ENCODE measurements around the gene POLR3K.

POLR3K gene

DNA sequence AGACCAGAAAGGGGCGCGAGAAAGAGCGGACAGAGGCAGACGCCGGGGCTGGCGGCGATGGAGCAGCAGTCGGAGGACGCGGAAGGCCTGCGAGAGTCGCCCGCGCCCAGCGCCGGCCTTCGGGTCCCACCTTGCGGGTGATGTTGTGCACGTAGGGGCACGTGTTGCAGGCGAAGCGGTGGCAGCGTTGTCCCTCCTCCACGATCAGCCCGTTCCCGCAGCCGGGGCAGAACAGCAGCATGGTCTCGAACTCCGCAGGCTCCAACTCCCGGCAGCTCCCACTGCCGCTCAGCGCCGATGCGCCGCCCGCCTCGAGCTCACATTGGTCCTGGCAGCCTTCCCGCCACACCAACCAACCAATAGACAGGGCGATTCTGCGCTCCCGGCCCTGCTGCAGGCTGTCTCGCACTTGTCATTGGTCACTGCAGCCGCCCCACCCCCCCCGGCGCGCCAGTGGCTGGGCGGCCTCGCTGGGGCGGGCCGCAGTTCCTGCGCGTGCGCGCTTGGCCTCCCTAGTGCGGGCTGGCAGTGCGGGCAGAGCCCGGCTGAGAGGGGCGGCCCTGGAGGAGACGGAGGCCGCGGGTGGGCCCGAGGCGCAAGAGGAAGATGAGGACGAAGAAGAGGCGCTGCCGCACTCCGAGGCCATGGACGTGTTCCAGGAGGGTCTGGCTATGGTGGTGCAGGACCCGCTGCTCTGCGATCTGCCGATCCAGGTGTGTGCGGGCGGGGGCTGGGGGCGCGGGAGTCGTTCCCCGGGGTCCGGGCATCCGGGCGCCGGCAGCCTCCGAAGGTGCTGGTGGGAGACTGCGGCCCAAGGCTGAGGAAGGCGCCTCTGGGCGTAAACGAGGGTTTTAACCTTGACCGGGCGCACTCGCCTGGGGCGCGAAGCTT lies at the start of gene POLR3K, which contains the start of gene SNRNP25:
Gene POLR3K, minus strand, starts transcription at position 263 of the 891 bp plus-strand sequence. Its CDS starts 22 bp downstream, at position 241.
Gene SNRNP25, plus strand, starts transcription at position 483 of the 891 bp plus-strand sequence. Its CDS starts 189 bp downstream, at position 672.
- DNase-seq (ENCODE audit: low spot score in 2 of 2) (peak; percentile 85 to 95), ATAC-seq (replicated peaks; ENCODE audit: extremely low read depth, poor library complexity, severe bottlenecking) (peak; percentile 99)
- no peaks in the 10 kb centered on the region for H3K9me3 Mint-ChIP-seq
- H3K36me3 Mint-ChIP-seq (ENCODE audit: insufficient read depth), result peaks cover 29% of the 10 kb centered on the region
- H3K4me3 Mint-ChIP-seq, result peak within 1 kb of the TSS; percentile 99
- H3K27ac Mint-ChIP-seq (ENCODE audit: low read depth), result peak within 1 kb of the TSS; percentile 95
- peaks cover 36% of the 10 kb centered on the region for H3K4me1 Mint-ChIP-seq
- no peaks in the 10 kb centered on the region for H3K27me3 Mint-ChIP-seq

DNA sequence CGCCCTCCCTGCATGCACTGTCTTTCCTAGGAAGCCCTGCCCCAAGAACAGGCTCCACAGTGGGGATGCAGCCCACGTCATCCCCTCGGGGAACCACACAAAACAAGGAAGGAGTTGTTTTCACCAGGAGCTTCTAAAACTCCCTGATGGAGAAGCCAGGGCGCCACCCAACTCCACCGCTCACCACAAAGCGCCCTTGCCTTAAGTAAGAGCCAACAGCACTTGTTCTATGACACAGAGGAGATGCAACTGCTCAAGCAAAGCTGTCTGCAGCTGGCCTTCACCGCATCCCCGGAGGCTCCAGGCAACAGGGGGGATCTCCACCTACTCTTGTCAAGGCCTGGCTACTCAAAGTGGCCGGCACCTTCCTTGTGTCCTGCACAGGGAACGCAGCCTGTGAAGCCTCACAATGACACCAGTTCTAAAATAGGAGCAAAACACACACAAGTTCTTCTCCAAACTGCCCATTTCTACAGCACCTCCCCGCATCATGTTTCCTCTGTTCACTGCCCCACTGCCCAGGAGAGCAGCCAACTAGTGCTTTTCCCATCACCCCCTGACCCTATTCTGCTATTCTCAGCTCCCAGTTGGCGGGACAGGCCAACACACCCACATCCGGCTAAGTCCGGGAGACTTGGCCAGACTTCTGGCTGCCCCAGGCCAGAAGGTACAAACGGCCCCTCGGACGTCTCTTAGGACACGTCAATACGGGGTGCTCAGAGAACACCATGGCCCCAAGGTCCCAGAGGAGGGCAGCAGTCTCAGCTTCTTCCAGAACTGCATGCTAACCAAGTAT lies 48.9 kb upstream of the POLR3K start:
- Mint-ChIP-seq H3K4me1 (peaks cover 4% of the 10 kb centered on the region), H3K4me3 (no peak overlapping the region), H3K36me3 (ENCODE audit: insufficient read depth) (peaks cover 6% of the 10 kb centered on the region), H3K27me3 (no peaks in the 10 kb centered on the region), H3K27ac (ENCODE audit: low read depth) (no peak overlapping the region), H3K9me3 (no peaks in the 10 kb centered on the region)
- no peak for ATAC-seq (replicated peaks; ENCODE audit: extremely low read depth, poor library complexity, severe bottlenecking)
- no peak for DNase-seq (ENCODE audit: low spot score in 2 of 2)

- Mint-ChIP-seq H3K9me3 (no peaks in the 10 kb centered on the region), H3K36me3 (ENCODE audit: insufficient read depth) (peaks cover 8% of the 10 kb centered on the region), H3K4me1 (peaks cover 10% of the 10 kb centered on the region), H3K4me3 (no peak overlapping the region), H3K27me3 (no peaks in the 10 kb centered on the region), H3K27ac (ENCODE audit: low read depth) (no peak overlapping the region)
- ATAC-seq (replicated peaks; ENCODE audit: extremely low read depth, poor library complexity, severe bottlenecking), result no peak
- DNase-seq (ENCODE audit: low spot score in 2 of 2), result no peak
These were observed 48.2 kb upstream of the POLR3K start for GRCh38 chr16:101586-101985.

- Mint-ChIP-seq H3K27ac (ENCODE audit: low read depth) (no peak overlapping the region), H3K4me3 (no peak overlapping the region), H3K36me3 (ENCODE audit: insufficient read depth) (peaks cover 8% of the 10 kb centered on the region), H3K27me3 (no peaks in the 10 kb centered on the region), H3K4me1 (peaks cover 10% of the 10 kb centered on the region), H3K9me3 (no peaks in the 10 kb centered on the region)
- DNase-seq (ENCODE audit: low spot score in 2 of 2) (no peak), ATAC-seq (replicated peaks; ENCODE audit: extremely low read depth, poor library complexity, severe bottlenecking) (no peak)
These were observed 47.6 kb upstream of the POLR3K start for GRCh38 chr16:100989-101388.

DNA sequence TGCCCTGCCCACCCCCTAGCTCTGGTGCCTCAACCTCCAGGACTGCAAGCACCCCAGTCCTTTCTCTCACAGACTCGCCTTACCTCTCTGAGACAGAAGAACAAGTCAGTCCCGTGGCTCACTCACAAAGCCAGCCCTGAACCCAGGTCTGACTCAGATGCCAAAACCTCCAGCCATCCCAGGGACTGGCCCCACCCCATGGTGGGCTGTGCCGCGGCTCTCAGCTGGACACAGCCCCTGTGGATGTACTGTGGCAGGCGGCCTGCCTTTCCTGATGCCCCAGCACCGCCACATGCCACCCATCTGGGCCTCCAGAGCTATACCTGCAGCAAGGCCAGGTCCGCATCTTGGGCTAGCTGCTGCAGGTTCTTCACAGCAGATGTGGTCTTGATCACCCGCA lies 44.4 kb upstream of the POLR3K start:
- Mint-ChIP-seq H3K9me3 (no peaks in the 10 kb centered on the region), H3K27me3 (no peaks in the 10 kb centered on the region), H3K27ac (ENCODE audit: low read depth) (peak overlapping the region; percentile 49), H3K4me1 (peaks cover 10% of the 10 kb centered on the region), H3K36me3 (ENCODE audit: insufficient read depth) (peaks cover 8% of the 10 kb centered on the region), H3K4me3 (no peak overlapping the region)
- ATAC-seq (replicated peaks; ENCODE audit: extremely low read depth, poor library complexity, severe bottlenecking), result no peak
- DNase-seq (ENCODE audit: low spot score in 2 of 2), result no peak

DNA sequence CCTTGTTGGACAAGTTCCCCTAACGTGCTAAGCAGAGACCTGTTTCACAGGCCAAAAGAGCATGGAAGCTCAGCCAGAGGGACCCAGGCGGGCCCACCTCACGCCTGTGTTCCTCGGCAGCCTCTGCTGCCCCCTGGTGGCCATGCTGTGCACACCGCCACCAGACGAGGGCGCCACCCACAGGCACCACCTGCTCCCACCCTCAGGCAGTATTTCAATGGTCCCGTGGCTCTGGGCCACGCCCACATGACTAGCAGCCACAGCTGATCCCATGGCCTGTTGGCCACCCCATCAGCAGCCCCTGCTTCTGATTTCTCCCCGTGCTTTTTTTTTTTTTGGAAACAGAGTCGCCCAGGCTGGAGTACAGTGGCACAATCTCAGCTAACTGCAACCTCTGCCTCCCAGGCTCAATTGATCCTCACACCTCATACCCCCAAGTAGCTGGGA lies 43.5 kb upstream of the POLR3K start:
- peaks cover 10% of the 10 kb centered on the region for H3K4me1 Mint-ChIP-seq
- H3K27me3 Mint-ChIP-seq, result no peaks in the 10 kb centered on the region
- no peaks in the 10 kb centered on the region for H3K9me3 Mint-ChIP-seq
- peak overlapping the region; percentile 9 for H3K4me3 Mint-ChIP-seq
- peak; percentile 96 for ATAC-seq (replicated peaks; ENCODE audit: extremely low read depth, poor library complexity, severe bottlenecking)
- peak; percentile 87 to 90 for DNase-seq (ENCODE audit: low spot score in 2 of 2)
- peak overlapping the region; percentile 49 for H3K27ac Mint-ChIP-seq (ENCODE audit: low read depth)
- peaks cover 10% of the 10 kb centered on the region for H3K36me3 Mint-ChIP-seq (ENCODE audit: insufficient read depth)

DNA sequence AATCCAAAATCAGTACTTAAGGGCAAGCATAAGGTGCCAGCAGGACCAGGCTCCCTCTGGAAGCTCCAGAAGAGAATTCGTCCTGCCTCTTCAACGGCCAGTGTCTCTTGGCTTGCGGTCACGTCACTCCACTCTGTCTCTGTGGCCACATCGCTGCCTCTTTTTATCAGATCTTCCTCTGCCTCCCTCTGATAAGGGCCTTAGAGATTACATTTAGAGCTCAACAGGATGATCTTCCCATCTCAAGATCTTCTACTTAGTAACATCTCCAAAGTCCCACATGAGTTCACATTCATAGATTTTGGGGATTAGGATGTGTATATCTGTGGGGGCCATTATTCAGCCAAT lies 41.5 kb upstream of the POLR3K start:
- Mint-ChIP-seq H3K4me3 (no peak overlapping the region), H3K4me1 (peaks cover 10% of the 10 kb centered on the region), H3K27ac (ENCODE audit: low read depth) (no peak overlapping the region), H3K9me3 (no peaks in the 10 kb centered on the region), H3K36me3 (ENCODE audit: insufficient read depth) (peaks cover 6% of the 10 kb centered on the region), H3K27me3 (no peaks in the 10 kb centered on the region)
- ATAC-seq (replicated peaks; ENCODE audit: extremely low read depth, poor library complexity, severe bottlenecking) (no peak), DNase-seq (ENCODE audit: low spot score in 2 of 2) (no peak)

- no peaks in the 10 kb centered on the region for H3K9me3 Mint-ChIP-seq
- no peaks in the 10 kb centered on the region for H3K27me3 Mint-ChIP-seq
- peaks cover 10% of the 10 kb centered on the region for H3K4me1 Mint-ChIP-seq
- no peak overlapping the region for H3K27ac Mint-ChIP-seq (ENCODE audit: low read depth)
- ATAC-seq (replicated peaks; ENCODE audit: extremely low read depth, poor library complexity, severe bottlenecking), result no peak
- DNase-seq (ENCODE audit: low spot score in 2 of 2), result no peak
- peaks cover 13% of the 10 kb centered on the region for H3K36me3 Mint-ChIP-seq (ENCODE audit: insufficient read depth)
- H3K4me3 Mint-ChIP-seq, result no peak overlapping the region
These were observed 39.3 kb upstream of the POLR3K start for GRCh38 chr16:92431-93339.

- Mint-ChIP-seq H3K27me3 (no peaks in the 10 kb centered on the region), H3K27ac (ENCODE audit: low read depth) (no peak overlapping the region), H3K36me3 (ENCODE audit: insufficient read depth) (peaks cover 16% of the 10 kb centered on the region), H3K4me1 (no peaks in the 10 kb centered on the region), H3K4me3 (no peak overlapping the region), H3K9me3 (no peaks in the 10 kb centered on the region)
- ATAC-seq (replicated peaks; ENCODE audit: extremely low read depth, poor library complexity, severe bottlenecking) (no peak), DNase-seq (ENCODE audit: low spot score in 2 of 2) (no peak)
These were observed 38.1 kb upstream of the POLR3K start for GRCh38 chr16:91484-91883.

DNA sequence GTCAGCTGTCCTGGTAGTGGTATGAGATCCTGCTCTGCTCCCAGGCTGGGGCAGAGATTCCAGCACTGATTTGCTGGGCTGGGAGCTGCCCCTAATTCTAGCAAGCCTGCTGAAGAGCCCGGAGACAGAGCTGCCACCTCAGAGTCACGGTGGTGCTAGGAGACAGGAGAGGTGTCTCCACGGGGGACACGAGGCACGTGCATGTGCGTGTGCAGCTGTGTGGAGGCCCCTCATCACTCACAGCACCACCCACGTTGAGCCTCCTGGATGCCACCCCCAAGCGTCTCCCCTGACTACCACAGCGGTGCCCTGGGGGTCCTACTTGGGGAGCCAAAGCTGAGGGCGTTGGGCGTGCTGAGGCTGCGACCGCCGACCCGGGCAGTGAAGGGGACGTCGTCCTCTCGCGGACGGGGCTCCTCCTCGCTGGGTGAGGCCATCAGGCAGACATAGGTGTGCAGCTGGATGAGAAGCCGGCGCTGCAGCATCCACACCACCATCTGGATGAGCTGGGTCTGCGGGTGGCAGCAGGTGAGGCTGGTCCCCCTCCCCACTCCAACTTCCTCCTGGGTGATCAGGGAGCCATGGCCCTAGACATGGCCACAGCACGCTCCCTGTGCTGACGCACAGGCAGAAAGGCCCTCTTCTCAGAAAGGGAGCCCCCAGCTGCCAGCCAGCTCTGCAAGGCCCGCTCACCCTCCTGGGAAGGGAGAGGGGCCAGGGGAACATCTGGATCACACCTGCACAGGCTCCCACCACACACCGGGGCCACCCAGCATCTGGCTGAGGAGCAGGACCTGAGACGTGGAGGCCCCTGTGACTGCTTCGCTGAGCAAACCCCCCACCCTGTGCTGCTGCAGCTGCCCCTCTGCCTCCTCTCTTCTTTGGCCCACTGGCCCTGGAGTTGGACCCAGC lies 36.2 kb upstream of the POLR3K start:
- ATAC-seq (replicated peaks; ENCODE audit: extremely low read depth, poor library complexity, severe bottlenecking) (no peak), DNase-seq (ENCODE audit: low spot score in 2 of 2) (no peak)
- no peaks in the 10 kb centered on the region for H3K9me3 Mint-ChIP-seq
- H3K4me1 Mint-ChIP-seq, result peaks cover 10% of the 10 kb centered on the region
- H3K27ac Mint-ChIP-seq (ENCODE audit: low read depth), result no peak overlapping the region
- H3K36me3 Mint-ChIP-seq (ENCODE audit: insufficient read depth), result peaks cover 23% of the 10 kb centered on the region
- no peak overlapping the region for H3K4me3 Mint-ChIP-seq
- no peaks in the 10 kb centered on the region for H3K27me3 Mint-ChIP-seq

GRCh38 chr16:88613-89012 lies 35.2 kb upstream of the POLR3K start:
- ATAC-seq (replicated peaks; ENCODE audit: extremely low read depth, poor library complexity, severe bottlenecking), result no peak
- peaks cover 23% of the 10 kb centered on the region for H3K36me3 Mint-ChIP-seq (ENCODE audit: insufficient read depth)
- peaks cover 21% of the 10 kb centered on the region for H3K4me1 Mint-ChIP-seq
- no peak overlapping the region for H3K27ac Mint-ChIP-seq (ENCODE audit: low read depth)
- H3K4me3 Mint-ChIP-seq, result no peak overlapping the region
- no peaks in the 10 kb centered on the region for H3K27me3 Mint-ChIP-seq
- H3K9me3 Mint-ChIP-seq, result no peaks in the 10 kb centered on the region
- DNase-seq (ENCODE audit: low spot score in 2 of 2), result no peak

Measured in central memory CD8-positive, alpha-beta T cell (primary cell).